A673 (cell line): Measurements from ENCODE around the gene MSRB3. TPM values are rescaled to one million over a fixed set of nuclear protein-coding genes. Genes with fewer than 3 reads are reported as not detected.

ENCODE experiments used
- BruUV-seq: library from RNA; stranded (reverse); fragments of 400-500 nt; replicated peaks from 2 replicates; lab custom pipeline; 2021; lab: Mats Ljungman, UMichigan
- CTCF ChIA-PET: fragments of 300-600 bp; sonication (Branson Sonifier 250); formaldehyde crosslinking; loops from one replicate; lab custom pipeline; 2022; ENCODE audit warnings: antibody characterized with exemption; lab: Charles Lee
- POLR2A ChIA-PET: fragments of 300-600 bp; sonication (Branson Sonifier 250); formaldehyde crosslinking; loops from one replicate; lab custom pipeline; 2022; ENCODE audit warnings: antibody characterized with exemption; ENCODE audit not compliant: low non-redundant PET; lab: Charles Lee
- DNase-seq: peaks from one replicate; pipeline ENCODE4 v3.0.0-alpha.2; 2015; ENCODE audit warnings: low spot score
- H3K27ac ChIP-seq: fragments of 200-600 bp; sonication (generic); 2 replicates; pipeline ENCODE4 v1.5.1; 2016; ENCODE audit warnings: mixed run types, low read depth, mild to moderate bottlenecking, mixed read lengths, antibody characterized with exemption, low read length; ENCODE audit not compliant: poor library complexity, severe bottlenecking
- H3K27me3 ChIP-seq: fragments of 200-600 bp; sonication (generic); replicated peaks from 2 replicates; pipeline ENCODE4 v1.6.1; 2017; ENCODE audit warnings: mixed run types, low read depth, mild to moderate bottlenecking, mixed read lengths, antibody characterized with exemption, low read length; ENCODE audit not compliant: insufficient read depth, poor library complexity
- H3K36me3 ChIP-seq: fragments of 200-600 bp; sonication (generic); 2 replicates; pipeline ENCODE4 v1.6.1; 2016; ENCODE audit warnings: mixed run types, mild to moderate bottlenecking, mixed read lengths, antibody characterized with exemption, low read length; ENCODE audit not compliant: insufficient read depth, poor library complexity, severe bottlenecking
- H3K4me1 ChIP-seq: fragments of 200-600 bp; sonication (generic); 2 replicates; pipeline ENCODE4 v1.6.1; 2017; ENCODE audit warnings: mixed run types, mild to moderate bottlenecking, mixed read lengths, antibody characterized with exemption, low read length; ENCODE audit not compliant: insufficient read depth, poor library complexity, severe bottlenecking
- H3K4me3 ChIP-seq: fragments of 200-600 bp; sonication (generic); 2 replicates; pipeline ENCODE4 v1.5.1; 2016; ENCODE audit warnings: low read depth, mixed run types, mild to moderate bottlenecking, mixed read lengths, low read length; ENCODE audit not compliant: poor library complexity, severe bottlenecking
- H3K9me3 ChIP-seq: fragments of 200-600 bp; sonication (generic); 2 replicates; pipeline ENCODE4 v1.6.1; 2016; ENCODE audit warnings: mixed run types, low read depth, mild to moderate bottlenecking, mixed read lengths, antibody characterized with exemption, low read length; ENCODE audit not compliant: poor library complexity, severe bottlenecking
- CTCF ChIP-seq: fragments of 300-800, 200-600 bp; sonication (generic); conservative IDR thresholded peaks from 2 replicates; pipeline ENCODE4 v1.5.1; 2017; ENCODE audit warnings: low read depth, mild to moderate bottlenecking, antibody characterized with exemption, low read length, moderate library complexity, mixed read lengths
- EZH2 ChIP-seq: fragments of 200-600 bp; sonication (generic); IDR thresholded peaks from 2 replicates; pipeline ENCODE4 v1.6.1; 2017; ENCODE audit warnings: borderline replicate concordance, low read depth, mild to moderate bottlenecking, mixed read lengths, antibody characterized with exemption, low read length; ENCODE audit not compliant: poor library complexity, severe bottlenecking
- intact Hi-C: fragments of 100-400 bp; cut with micrococcal nuclease; formaldehyde crosslinking; loops from one replicate; pipeline ENCODE4 v1.10.0; 2022; ENCODE audit not compliant: unreplicated experiment
- total RNA-seq: library from RNA; stranded (reverse); gene quantifications from 2 replicates; pipeline ENCODE4 v1.2.3, GENCODE V29; 2021

Gene MSRB3
- total RNA-seq, 1 experiment from 2014 or later, result 2.1 TPM

DNA sequence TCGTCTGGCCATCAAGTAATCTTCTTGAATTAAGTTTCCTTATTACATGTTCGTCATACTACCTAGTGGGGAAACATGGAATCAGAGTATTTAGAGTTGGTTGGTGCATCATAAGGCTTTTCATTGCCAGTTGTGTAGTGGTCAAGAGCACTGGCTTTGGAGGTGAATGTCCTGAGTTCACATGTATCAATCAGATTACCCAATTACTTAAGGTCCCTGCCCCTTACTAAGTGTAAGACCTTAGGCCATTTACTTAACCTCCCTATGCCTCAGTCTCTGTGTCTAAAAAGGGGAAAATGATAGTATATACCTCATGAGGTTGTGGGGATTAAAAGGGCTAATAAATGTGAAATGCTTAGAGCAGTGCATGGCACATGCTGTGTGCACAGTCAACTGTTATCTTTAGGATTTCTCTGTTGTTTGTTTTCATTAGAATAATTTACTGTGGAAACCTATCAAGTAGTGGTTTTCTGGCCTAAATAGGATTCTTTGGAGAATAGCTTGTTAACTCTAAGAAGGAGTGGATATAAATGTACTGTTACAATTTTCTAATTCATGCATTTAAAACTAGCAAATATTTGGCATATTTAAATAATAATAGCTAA lies 27.0 kb downstream of the MSRB3 start:
- Histone ChIP-seq H3K4me1 (peaks cover 46% of the 10 kb centered on the region), H3K27me3 (no peaks in the 10 kb centered on the region), H3K9me3 (no peaks in the 10 kb centered on the region), H3K27ac (no peak overlapping the region), H3K36me3 (no peaks in the 10 kb centered on the region), H3K4me3 (no peak overlapping the region)
- no TSS peak for BruUV-seq
- intact Hi-C loops, result loop anchor here (5.0 to 10.0 kb wide), 7 partner anchors 302 to 1387 kb away; partner anchors contain the start of gene HMGA2
- TF ChIP-seq EZH2 (no peak), CTCF (no peak)
- POLR2A ChIA-PET, result no interaction called here
- DNase-seq, result no peak
- CTCF ChIA-PET, result no interaction called here

DNA sequence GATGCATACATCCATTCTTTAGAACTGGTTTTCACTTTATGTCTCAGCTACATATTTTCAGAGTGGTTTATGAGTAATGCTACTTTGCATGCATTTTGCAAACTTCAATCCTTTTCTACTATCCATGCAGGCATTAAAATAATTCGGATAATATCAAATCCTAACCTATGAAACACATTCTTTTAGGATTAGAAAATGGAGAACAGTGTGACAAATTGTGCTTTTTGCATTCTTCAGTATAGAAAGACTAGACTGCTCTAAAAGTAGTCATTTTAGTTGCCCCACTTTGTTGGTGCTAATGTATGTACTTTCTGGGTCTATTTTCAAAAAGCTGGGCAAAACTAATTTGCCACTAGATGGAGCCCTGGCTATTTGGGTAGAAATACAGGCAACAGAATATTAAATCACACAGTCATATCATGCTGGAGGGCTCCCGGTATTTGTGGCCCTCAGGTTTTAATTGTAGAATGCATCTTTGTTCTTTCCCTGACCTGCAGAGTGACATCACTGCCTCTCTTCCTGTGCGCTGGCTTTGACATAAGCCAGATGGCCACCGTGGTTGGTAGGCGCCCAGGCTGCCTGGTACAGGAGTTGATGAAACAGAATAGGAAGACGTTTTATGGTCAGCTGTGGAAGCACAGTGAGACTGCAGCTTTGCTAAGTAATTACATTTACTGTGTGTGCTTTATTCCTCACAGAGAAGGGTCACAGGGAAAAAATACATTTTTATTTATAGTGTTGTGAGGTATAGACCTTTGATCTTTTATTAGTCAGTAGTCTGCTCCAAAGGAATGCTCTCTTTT lies 28.1 kb downstream of the MSRB3 start:
- POLR2A ChIA-PET, result no interaction called here
- CTCF ChIA-PET, result interaction anchor here (0.6 to 0.8 kb wide), 2 partner anchors 230 to 367 kb away, joined by 3 read pairs; no protein-coding TSS in a partner anchor
- H3K27ac ChIP-seq, result peak overlapping the region; percentile 80
- intact Hi-C loops, result loop anchor here (5.0 to 10.0 kb wide), 7 partner anchors 301 to 1386 kb away; partner anchors contain the start of gene HMGA2
- BruUV-seq, result no TSS peak
- H3K27me3 ChIP-seq, result no peaks in the 10 kb centered on the region
- peak; percentile 88 for DNase-seq
- no peaks in the 10 kb centered on the region for H3K9me3 ChIP-seq
- no peaks in the 10 kb centered on the region for H3K36me3 ChIP-seq
- TF ChIP-seq CTCF (peak; percentile 82), EZH2 (no peak)
- no peak overlapping the region for H3K4me3 ChIP-seq
- peaks cover 53% of the 10 kb centered on the region for H3K4me1 ChIP-seq

DNA sequence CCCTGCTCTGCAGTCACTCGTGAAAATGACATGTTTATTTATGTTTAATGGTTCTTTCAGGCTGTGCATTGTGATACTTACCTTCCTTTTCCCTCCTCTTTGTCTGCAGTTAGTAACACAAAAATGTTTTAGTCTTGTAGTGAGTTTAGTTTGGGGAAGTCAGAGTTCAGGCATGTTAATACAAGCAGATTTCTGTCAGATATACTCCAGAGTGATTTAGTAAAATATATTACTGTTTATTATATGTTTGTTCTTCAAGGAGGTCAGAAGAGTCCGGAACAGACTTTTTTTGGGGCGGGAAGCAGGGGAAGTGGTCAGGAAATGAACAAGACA lies 28.7 kb downstream of the MSRB3 start:
- TF ChIP-seq EZH2, result no peak
- no peak for TF ChIP-seq CTCF
- DNase-seq, result no peak
- POLR2A ChIA-PET, result no interaction called here
- Histone ChIP-seq H3K36me3 (no peaks in the 10 kb centered on the region), H3K27ac (peak overlapping the region; percentile 80), H3K4me3 (no peak overlapping the region), H3K9me3 (no peaks in the 10 kb centered on the region), H3K27me3 (no peaks in the 10 kb centered on the region), H3K4me1 (peaks cover 58% of the 10 kb centered on the region)
- CTCF ChIA-PET, result interaction anchor here (0.8 kb wide), 1 partner anchor 367 kb away, joined by 3 read pairs; no protein-coding TSS in a partner anchor
- BruUV-seq, result TSS peak; percentile 86
- intact Hi-C loops, result loop anchor here (5.0 to 10.0 kb wide), 7 partner anchors 300 to 1385 kb away; partner anchors contain the start of gene HMGA2
